ENCODE measurements around the gene LHCGR.

Gene LHCGR

DNA sequence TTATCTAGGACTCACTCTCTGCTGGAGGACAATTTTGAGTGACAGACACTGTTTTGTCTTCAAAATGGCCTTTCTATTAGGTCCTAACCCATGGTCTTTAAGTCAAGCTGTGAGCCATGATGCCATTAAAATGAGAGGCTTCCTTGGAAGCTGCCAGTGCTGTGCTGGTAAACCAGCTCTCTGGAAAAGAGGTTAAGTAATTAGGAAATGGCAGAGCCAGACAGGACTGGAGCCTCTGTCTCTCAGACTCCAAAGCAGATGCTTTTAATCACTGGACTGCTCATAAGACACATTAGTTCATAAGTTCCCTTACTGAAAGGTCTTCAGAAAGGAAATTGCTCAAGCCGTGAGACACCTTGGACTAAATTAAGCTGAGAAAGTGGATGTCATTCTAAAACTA is 25.8 kb upstream of the LHCGR start:
- no peaks in the 10 kb centered on the region for H4K20me1 ChIP-seq (ENCODE audit: control insufficient read depth, insufficient read depth, low read depth, low read length)
- no peaks in the 10 kb centered on the region for H3K27me3 ChIP-seq (ENCODE audit: control insufficient read depth, low read length)
- no peaks in the 10 kb centered on the region for H3K4me1 ChIP-seq (ENCODE audit: control insufficient read depth, low read length)
- no peak overlapping the region for H3K4me3 ChIP-seq (ENCODE audit: low read length)
- H3K4me2 ChIP-seq (ENCODE audit: low read length) = no peak overlapping the region
- no peaks in the 10 kb centered on the region for H3K36me3 ChIP-seq (ENCODE audit: control insufficient read depth, low read length)
- no peaks in the 10 kb centered on the region for H3K79me2 ChIP-seq (ENCODE audit: control insufficient read depth, low read length)
- H3K9me2 ChIP-seq (replicated peaks; ENCODE audit: control insufficient read depth, low read length) = no peaks in the 10 kb centered on the region
- no peaks in the 10 kb centered on the region for H3F3A ChIP-seq (ENCODE audit: control insufficient read depth, insufficient read depth)
- TF ChIP-seq, protein P1, sequence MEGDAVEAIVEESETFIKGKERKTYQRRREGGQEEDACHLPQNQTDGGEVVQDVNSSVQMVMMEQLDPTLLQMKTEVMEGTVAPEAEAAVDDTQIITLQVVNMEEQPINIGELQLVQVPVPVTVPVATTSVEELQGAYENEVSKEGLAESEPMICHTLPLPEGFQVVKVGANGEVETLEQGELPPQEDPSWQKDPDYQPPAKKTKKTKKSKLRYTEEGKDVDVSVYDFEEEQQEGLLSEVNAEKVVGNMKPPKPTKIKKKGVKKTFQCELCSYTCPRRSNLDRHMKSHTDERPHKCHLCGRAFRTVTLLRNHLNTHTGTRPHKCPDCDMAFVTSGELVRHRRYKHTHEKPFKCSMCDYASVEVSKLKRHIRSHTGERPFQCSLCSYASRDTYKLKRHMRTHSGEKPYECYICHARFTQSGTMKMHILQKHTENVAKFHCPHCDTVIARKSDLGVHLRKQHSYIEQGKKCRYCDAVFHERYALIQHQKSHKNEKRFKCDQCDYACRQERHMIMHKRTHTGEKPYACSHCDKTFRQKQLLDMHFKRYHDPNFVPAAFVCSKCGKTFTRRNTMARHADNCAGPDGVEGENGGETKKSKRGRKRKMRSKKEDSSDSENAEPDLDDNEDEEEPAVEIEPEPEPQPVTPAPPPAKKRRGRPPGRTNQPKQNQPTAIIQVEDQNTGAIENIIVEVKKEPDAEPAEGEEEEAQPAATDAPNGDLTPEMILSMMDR (IDR thresholded peaks at IDR 0.05; ENCODE audit: low read depth, low read length, poor library complexity, severe bottlenecking) = no peak
- no peak for TF ChIP-seq EZH2phosphoT487 (IDR thresholded peaks at IDR 0.05; ENCODE audit: borderline replicate concordance, low read length)
- no peaks in the 10 kb centered on the region for H3K9me3 ChIP-seq (ENCODE audit: control insufficient read depth, insufficient read depth, low read length)
- no peak overlapping the region for H3K27ac ChIP-seq (ENCODE audit: low read depth, low read length)

DNA sequence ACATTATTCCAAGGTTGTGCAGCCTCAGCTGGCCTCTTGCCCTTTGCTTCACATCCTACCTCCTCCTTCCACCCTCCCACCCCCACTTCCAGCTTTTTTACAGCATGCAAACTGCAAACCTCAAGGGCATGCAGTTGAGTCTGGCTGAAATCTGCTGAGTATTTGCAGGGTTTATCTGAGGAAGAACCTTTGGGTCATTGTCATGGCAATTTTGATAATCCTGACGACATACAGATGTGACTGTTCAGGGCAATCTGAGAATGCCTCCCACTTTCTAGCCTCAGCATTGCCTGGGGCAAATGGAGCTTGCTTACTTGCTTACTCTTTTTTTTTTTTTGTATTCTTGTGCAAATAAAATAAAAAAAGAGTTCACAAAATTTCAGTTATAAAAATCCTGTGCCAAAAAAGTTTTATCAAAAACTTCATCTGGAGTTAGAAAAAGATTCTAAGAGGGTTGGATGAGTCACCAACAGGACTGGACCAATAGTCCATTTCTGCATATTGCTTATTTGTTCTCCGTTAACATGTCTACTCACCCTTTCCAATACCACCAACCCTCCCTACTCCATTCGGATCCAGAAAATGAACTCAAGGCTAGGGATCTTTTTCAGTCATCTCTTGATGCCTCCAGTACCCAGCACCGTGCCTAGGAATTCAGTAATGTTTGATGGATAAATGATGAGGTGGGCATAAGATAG is 23.6 kb upstream of the LHCGR start:
- no peak overlapping the region for H3K4me2 ChIP-seq (ENCODE audit: low read length)
- TF ChIP-seq EZH2phosphoT487 (IDR thresholded peaks at IDR 0.05; ENCODE audit: borderline replicate concordance, low read length) = no peak
- TF ChIP-seq, protein P1 (IDR thresholded peaks at IDR 0.05; ENCODE audit: low read depth, low read length, poor library complexity, severe bottlenecking) = no peak

DNA sequence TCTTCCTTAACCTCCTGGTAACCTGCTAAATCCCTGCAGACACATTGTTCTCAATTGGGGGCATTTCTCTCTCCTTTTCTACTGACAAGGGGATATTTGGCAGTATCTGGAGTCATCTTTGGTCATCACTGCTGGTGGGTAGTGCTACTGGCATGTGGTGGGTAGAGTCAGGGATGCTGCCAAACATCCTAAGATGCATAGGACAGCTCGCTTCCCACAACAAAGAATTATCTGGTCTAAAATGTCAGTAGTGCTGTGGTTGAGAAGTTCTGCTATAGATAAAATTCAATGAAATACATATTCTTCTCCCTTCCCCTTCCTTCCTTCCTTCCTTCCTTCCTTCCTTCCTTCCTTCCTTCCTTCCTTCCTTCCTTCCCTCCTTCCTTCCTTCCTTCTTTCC is 18.7 kb upstream of the LHCGR start:
- Histone ChIP-seq H3K36me3 (ENCODE audit: control insufficient read depth, low read length) (no peaks in the 10 kb centered on the region), H3K79me2 (ENCODE audit: control insufficient read depth, low read length) (no peaks in the 10 kb centered on the region), H3K9me3 (ENCODE audit: control insufficient read depth, insufficient read depth, low read length) (no peaks in the 10 kb centered on the region), H3K4me3 (ENCODE audit: low read length) (no peak overlapping the region), H4K20me1 (ENCODE audit: control insufficient read depth, insufficient read depth, low read depth, low read length) (no peaks in the 10 kb centered on the region), H3K4me2 (ENCODE audit: low read length) (no peak overlapping the region), H3F3A (ENCODE audit: control insufficient read depth, insufficient read depth) (no peaks in the 10 kb centered on the region), H3K27me3 (ENCODE audit: control insufficient read depth, low read length) (no peaks in the 10 kb centered on the region), H3K4me1 (ENCODE audit: control insufficient read depth, low read length) (no peaks in the 10 kb centered on the region), H3K27ac (ENCODE audit: low read depth, low read length) (no peak overlapping the region), H3K9me2 (replicated peaks; ENCODE audit: control insufficient read depth, low read length) (no peaks in the 10 kb centered on the region)
- TF ChIP-seq EZH2phosphoT487 (IDR thresholded peaks at IDR 0.05; ENCODE audit: borderline replicate concordance, low read length) = no peak
- TF ChIP-seq, protein P1 (IDR thresholded peaks at IDR 0.05; ENCODE audit: low read depth, low read length, poor library complexity, severe bottlenecking) = no peak

More for the DNA sequence above, 23.6 kb upstream of the LHCGR start:
- H3K9me3 ChIP-seq (ENCODE audit: control insufficient read depth, insufficient read depth, low read length) = no peaks in the 10 kb centered on the region
- no peaks in the 10 kb centered on the region for H3K27me3 ChIP-seq (ENCODE audit: control insufficient read depth, low read length)
- no peaks in the 10 kb centered on the region for H3K4me1 ChIP-seq (ENCODE audit: control insufficient read depth, low read length)
- no peaks in the 10 kb centered on the region for H3K79me2 ChIP-seq (ENCODE audit: control insufficient read depth, low read length)
- no peaks in the 10 kb centered on the region for H3K36me3 ChIP-seq (ENCODE audit: control insufficient read depth, low read length)
- H3K9me2 ChIP-seq (replicated peaks; ENCODE audit: control insufficient read depth, low read length) = no peaks in the 10 kb centered on the region
- H3K4me3 ChIP-seq (ENCODE audit: low read length) = no peak overlapping the region
- no peaks in the 10 kb centered on the region for H4K20me1 ChIP-seq (ENCODE audit: control insufficient read depth, insufficient read depth, low read depth, low read length)
- no peaks in the 10 kb centered on the region for H3F3A ChIP-seq (ENCODE audit: control insufficient read depth, insufficient read depth)
- H3K27ac ChIP-seq (ENCODE audit: low read depth, low read length) = no peak overlapping the region

All from DOHH2 (cell line).